ENCODE results near the gene TRIM34. TPM values are rescaled to one million over a fixed set of nuclear protein-coding genes. Genes with fewer than 3 reads are reported as not detected.

The TRIM34 gene
- polyA plus RNA-seq, 1 of the 3 experiments (the other 2 are of a cell fraction) = 3.2 TPM

GRCh38 chr11:5631417-5631816 lies 6.6 kb downstream of the TRIM34 start:
- ChIA-PET CTCF (no interaction called here), POLR2A (no interaction called here)
- no peak overlapping the region for H3K9ac ChIP-seq
- no peaks in the 10 kb centered on the region for H4K20me1 ChIP-seq (ENCODE audit: insufficient read depth)
- H3K4me3 ChIP-seq (ENCODE audit: low read depth in 2 of 2, low read length in 1 of 2) = no peak overlapping the region
- no peaks in the 10 kb centered on the region for H3F3A ChIP-seq (replicated peaks; ENCODE audit: insufficient read depth)
- H3K27ac ChIP-seq (ENCODE audit: low read depth in 2 of 2, low read length in 1 of 2) = no peak overlapping the region
- H3K9me3 ChIP-seq = no peaks in the 10 kb centered on the region
- no peaks in the 10 kb centered on the region for H3K79me2 ChIP-seq (ENCODE audit: insufficient read depth)
- no peaks in the 10 kb centered on the region for H3K27me3 ChIP-seq (ENCODE audit: insufficient read depth)
- H2AFZ ChIP-seq (ENCODE audit: low read depth) = no peak overlapping the region
- no peak for DNase-seq
- TF ChIP-seq FOSL2 (IDR thresholded peaks at IDR 0.05; ENCODE audit: borderline replicate concordance, low read depth) (no peak), MAX (IDR thresholded peaks at IDR 0.05; ENCODE audit: low read depth) (no peak), PBX3 (IDR thresholded peaks at IDR 0.05) (no peak), NRF1 (IDR thresholded peaks at IDR 0.05; ENCODE audit: low read depth, low read length) (no peak), ZBTB33 (IDR thresholded peaks at IDR 0.05; ENCODE audit: borderline replicate concordance, low read depth) (no peak), RXRA (IDR thresholded peaks at IDR 0.05; ENCODE audit: borderline replicate concordance, low read depth) (no peak), RCOR1 (IDR thresholded peaks at IDR 0.05; ENCODE audit: low read length) (no peak), MXI1 (IDR thresholded peaks at IDR 0.05; ENCODE audit: low read depth, low read length) (no peak), TEAD4 (IDR thresholded peaks at IDR 0.05; ENCODE audit: borderline replicate concordance, insufficient read depth) (no peak), POLR2AphosphoS5 (IDR thresholded peaks at IDR 0.05; ENCODE audit: low read depth, low read length) (no peak), EP300 (IDR thresholded peaks at IDR 0.05; ENCODE audit: borderline replicate concordance in 1 of 2, low read depth in 1 of 2, low read length in 1 of 2) (no peak), GABPA (IDR thresholded peaks at IDR 0.05; ENCODE audit: low read depth) (no peak), FOXM1 (IDR thresholded peaks at IDR 0.05; ENCODE audit: low read depth) (no peak), NFIC (IDR thresholded peaks at IDR 0.05; ENCODE audit: borderline replicate concordance) (no peak), IRF3 (IDR thresholded peaks at IDR 0.05; ENCODE audit: low read depth, low read length) (no peak), RAD21 (IDR thresholded peaks at IDR 0.05; ENCODE audit: low read length) (no peak), USF2 (IDR thresholded peaks at IDR 0.05; ENCODE audit: borderline replicate concordance, low read depth, low read length) (no peak), CHD2 (IDR thresholded peaks at IDR 0.05; ENCODE audit: low read length, partially characterized antibody) (no peak), YY1 (IDR thresholded peaks at IDR 0.05; ENCODE audit: low read depth) (no peak), GATA2 (CRISPR knock-in tag; IDR thresholded peaks at IDR 0.05) (no peak)
- no peak overlapping the region for H3K4me2 ChIP-seq
- H3K36me3 ChIP-seq (replicated peaks in 1 of 2; ENCODE audit: control insufficient read depth in 1 of 2, insufficient read depth in 2 of 2, low read length in 1 of 2) = no peaks in the 10 kb centered on the region
- WGBS (ENCODE audit: low lambda C conversion rate) = 22% methylated on average over 2 of the region's 2 CpGs
- H3K9me2 ChIP-seq = no peaks in the 10 kb centered on the region
- H3K4me1 ChIP-seq (ENCODE audit: control insufficient read depth in 1 of 2, insufficient read depth in 2 of 2, low read depth in 1 of 2, low read length in 1 of 2) = no peaks in the 10 kb centered on the region
